ENCODE measurements around the gene KRTAP10-7. TPM values are rescaled to one million over a fixed set of nuclear protein-coding genes. Genes with fewer than 3 reads are reported as not detected.

Gene KRTAP10-7
- total and polyA plus RNA-seq, 7 donors, result not detected

- H3K9me3 ChIP-seq, result peaks cover 0 to 16% (median 3%) of the 10 kb centered on the region in 4 donors
Observed at GRCh38 chr21:44628707-44629391, 28.5 kb downstream of the KRTAP10-7 start.

GRCh38 chr21:44630440-44630839 lies 30.0 kb downstream of the KRTAP10-7 start:
- no peak for DNase-seq
- peaks cover 0 to 26% (median 13%) of the 10 kb centered on the region in 3 donors for H3K27me3 ChIP-seq
- no peak overlapping the region for H3K4me3 ChIP-seq
- TF ChIP-seq POLR2AphosphoS5 (IDR thresholded peaks at IDR 0.05) (no peak), CTCF (IDR thresholded peaks at IDR 0.05) (no peak), POLR2A (IDR thresholded peaks at IDR 0.05) (no peak), EP300 (IDR thresholded peaks at IDR 0.05) (no peak)
- WGBS, 2 donors, result 61 to 85% methylated on average over 2 of the region's 2 CpGs
- no peaks in the 10 kb centered on the region for H3K36me3 ChIP-seq
- intact Hi-C loops (cut with DNase I), result no loop called here
- H3K4me1 ChIP-seq, result no peaks in the 10 kb centered on the region
- peaks cover 0 to 8% (median 3%) of the 10 kb centered on the region in 4 donors for H3K9me3 ChIP-seq
- no peak overlapping the region for H3K27ac ChIP-seq

More at GRCh38 chr21:44628707-44629391, 28.5 kb downstream of the KRTAP10-7 start:
- H3K27me3 ChIP-seq, result peaks cover 0 to 26% (median 13%) of the 10 kb centered on the region in 3 donors
- H3K4me1 ChIP-seq, result no peaks in the 10 kb centered on the region
- DNase-seq, result no peak
- H3K27ac ChIP-seq, result no peak overlapping the region
- 77 to 81% methylated on average over 18 of the region's 18 CpGs for WGBS, 2 donors
- no peak for TF ChIP-seq POLR2AphosphoS5 (IDR thresholded peaks at IDR 0.05)
- no peak for TF ChIP-seq CTCF (IDR thresholded peaks at IDR 0.05)
- TF ChIP-seq POLR2A (IDR thresholded peaks at IDR 0.05), result no peak
- no peak for TF ChIP-seq EP300 (IDR thresholded peaks at IDR 0.05)
- no peak overlapping the region for H3K4me3 ChIP-seq
- intact Hi-C loops (cut with DNase I), result no loop called here
- no peaks in the 10 kb centered on the region for H3K36me3 ChIP-seq

GRCh38 chr21:44632067-44632466 lies 31.7 kb downstream of the KRTAP10-7 start:
- peaks cover 0 to 8% (median 3%) of the 10 kb centered on the region in 4 donors for H3K9me3 ChIP-seq
- no peak for TF ChIP-seq CTCF (IDR thresholded peaks at IDR 0.05)
- no peak for TF ChIP-seq POLR2A (IDR thresholded peaks at IDR 0.05)
- no peak for TF ChIP-seq POLR2AphosphoS5 (IDR thresholded peaks at IDR 0.05)
- TF ChIP-seq EP300 (IDR thresholded peaks at IDR 0.05), result no peak

GRCh38 chr21:44636209-44637017 lies 36.0 kb downstream of the KRTAP10-7 start:
- Histone ChIP-seq H3K4me3 (no peak overlapping the region), H3K27ac (no peak overlapping the region), H3K36me3 (no peaks in the 10 kb centered on the region), H3K27me3 (peaks cover 0 to 32% (median 0%) of the 10 kb centered on the region in 3 donors), H3K4me1 (no peaks in the 10 kb centered on the region), H3K9me3 (peaks cover 0 to 10% (median 0%) of the 10 kb centered on the region in 4 donors)
- no peak for DNase-seq
- intact Hi-C loops (cut with DNase I), result no loop called here
- 81 to 85% methylated on average over 15 of the region's 15 CpGs for WGBS, 2 donors
- TF ChIP-seq POLR2A (IDR thresholded peaks at IDR 0.05) (no peak), POLR2AphosphoS5 (IDR thresholded peaks at IDR 0.05) (no peak), EP300 (IDR thresholded peaks at IDR 0.05) (no peak), CTCF (IDR thresholded peaks at IDR 0.05) (no peak)

More at GRCh38 chr21:44632067-44632466, 31.7 kb downstream of the KRTAP10-7 start:
- Histone ChIP-seq H3K36me3 (no peaks in the 10 kb centered on the region), H3K4me3 (no peak overlapping the region), H3K4me1 (no peaks in the 10 kb centered on the region), H3K27ac (no peak overlapping the region), H3K27me3 (peaks cover 0 to 23% (median 13%) of the 10 kb centered on the region in 3 donors)
- intact Hi-C loops (cut with DNase I), result no loop called here
- DNase-seq, result no peak
- 81 to 87% methylated on average over 1 of the region's 1 CpG for WGBS, 2 donors
